ENCODE results near the gene IL19. TPM values are rescaled to one million over a fixed set of nuclear protein-coding genes. Genes with fewer than 3 reads are reported as not detected.
A peak's percentile ranks its signal among the peaks of the same experiment; 100 is the strongest.

Gene IL19
- total RNA-seq, 6 experiments from 2014 or later: not detected

GRCh38 chr1:206824331-206824730, 53.8 kb downstream of the IL19 start:
- peak overlapping the region; percentile 38 for H3K27ac Mint-ChIP-seq
- DNase-seq: no peak

GRCh38 chr1:206826394-206826793, 55.8 kb downstream of the IL19 start:
- TF ChIP-seq, protein P1, sequence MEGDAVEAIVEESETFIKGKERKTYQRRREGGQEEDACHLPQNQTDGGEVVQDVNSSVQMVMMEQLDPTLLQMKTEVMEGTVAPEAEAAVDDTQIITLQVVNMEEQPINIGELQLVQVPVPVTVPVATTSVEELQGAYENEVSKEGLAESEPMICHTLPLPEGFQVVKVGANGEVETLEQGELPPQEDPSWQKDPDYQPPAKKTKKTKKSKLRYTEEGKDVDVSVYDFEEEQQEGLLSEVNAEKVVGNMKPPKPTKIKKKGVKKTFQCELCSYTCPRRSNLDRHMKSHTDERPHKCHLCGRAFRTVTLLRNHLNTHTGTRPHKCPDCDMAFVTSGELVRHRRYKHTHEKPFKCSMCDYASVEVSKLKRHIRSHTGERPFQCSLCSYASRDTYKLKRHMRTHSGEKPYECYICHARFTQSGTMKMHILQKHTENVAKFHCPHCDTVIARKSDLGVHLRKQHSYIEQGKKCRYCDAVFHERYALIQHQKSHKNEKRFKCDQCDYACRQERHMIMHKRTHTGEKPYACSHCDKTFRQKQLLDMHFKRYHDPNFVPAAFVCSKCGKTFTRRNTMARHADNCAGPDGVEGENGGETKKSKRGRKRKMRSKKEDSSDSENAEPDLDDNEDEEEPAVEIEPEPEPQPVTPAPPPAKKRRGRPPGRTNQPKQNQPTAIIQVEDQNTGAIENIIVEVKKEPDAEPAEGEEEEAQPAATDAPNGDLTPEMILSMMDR (IDR thresholded peaks at IDR 0.05): no peak
- H3K27ac Mint-ChIP-seq: no peak overlapping the region
- no peak for DNase-seq
- peaks cover 4% of the 10 kb centered on the region for H3K27me3 Mint-ChIP-seq (ENCODE audit: insufficient read depth)
- H3K4me3 Mint-ChIP-seq: no peak overlapping the region
- H3K9me3 Mint-ChIP-seq: no peaks in the 10 kb centered on the region
- no peaks in the 10 kb centered on the region for H3K36me3 Mint-ChIP-seq (ENCODE audit: low read depth)
- H3K4me1 Mint-ChIP-seq (ENCODE audit: low read depth): peaks cover 34% of the 10 kb centered on the region

More at GRCh38 chr1:206824331-206824730, 53.8 kb downstream of the IL19 start:
- Mint-ChIP-seq H3K4me1 (ENCODE audit: low read depth) (peaks cover 34% of the 10 kb centered on the region), H3K4me3 (peak overlapping the region; percentile 7; the same call in 1 of the 2 replicates), H3K9me3 (no peaks in the 10 kb centered on the region), H3K36me3 (ENCODE audit: low read depth) (no peaks in the 10 kb centered on the region), H3K27me3 (ENCODE audit: insufficient read depth) (no peaks in the 10 kb centered on the region; the same call in none of the 2 replicates)
- TF ChIP-seq, protein P1 (IDR thresholded peaks at IDR 0.05): no peak

GRCh38 chr1:206828061-206828460, 57.5 kb downstream of the IL19 start:
- Mint-ChIP-seq H3K4me3 (no peak overlapping the region), H3K27me3 (ENCODE audit: insufficient read depth) (peaks cover 5% of the 10 kb centered on the region), H3K36me3 (ENCODE audit: low read depth) (no peaks in the 10 kb centered on the region), H3K4me1 (ENCODE audit: low read depth) (peaks cover 34% of the 10 kb centered on the region), H3K27ac (no peak overlapping the region), H3K9me3 (no peaks in the 10 kb centered on the region)
- DNase-seq: no peak
- TF ChIP-seq, protein P1 (IDR thresholded peaks at IDR 0.05): no peak

- H3K27ac Mint-ChIP-seq: no peak overlapping the region
- TF ChIP-seq, protein P1 (IDR thresholded peaks at IDR 0.05): peak; percentile 15; the same call in 1 of the 2 replicates
- H3K36me3 Mint-ChIP-seq (ENCODE audit: low read depth): no peaks in the 10 kb centered on the region
- peaks cover 30% of the 10 kb centered on the region for H3K4me1 Mint-ChIP-seq (ENCODE audit: low read depth)
- H3K9me3 Mint-ChIP-seq: no peaks in the 10 kb centered on the region
- no peak for DNase-seq
- peaks cover 5% of the 10 kb centered on the region for H3K27me3 Mint-ChIP-seq (ENCODE audit: insufficient read depth)
- H3K4me3 Mint-ChIP-seq: no peak overlapping the region
Measured at GRCh38 chr1:206828765-206829164, 58.2 kb downstream of the IL19 start.

DNA sequence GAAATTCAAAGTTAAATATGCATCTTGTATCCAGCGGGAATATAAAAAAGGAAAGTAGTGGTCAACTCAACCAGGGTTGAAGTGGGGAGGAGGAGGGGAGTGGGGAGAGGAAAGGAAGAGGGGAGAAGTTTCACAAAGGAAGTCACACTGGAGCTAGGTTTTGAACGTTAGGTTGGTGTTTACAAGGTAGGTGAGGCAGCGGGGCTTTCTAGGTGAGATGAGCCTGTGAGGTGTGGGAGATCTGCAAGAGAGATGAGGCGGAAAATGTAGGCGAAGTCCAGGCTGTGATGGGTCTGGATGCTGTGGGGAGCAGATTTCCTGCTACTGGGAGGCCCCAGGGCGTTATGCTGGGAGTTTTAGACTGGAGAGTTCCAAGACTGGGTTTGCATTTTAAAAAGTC, 58.7 kb downstream of the IL19 start:
- Mint-ChIP-seq H3K36me3 (ENCODE audit: low read depth) (no peaks in the 10 kb centered on the region), H3K4me1 (ENCODE audit: low read depth) (peaks cover 28% of the 10 kb centered on the region), H3K4me3 (no peak overlapping the region), H3K9me3 (no peaks in the 10 kb centered on the region), H3K27me3 (ENCODE audit: insufficient read depth) (peaks cover 5% of the 10 kb centered on the region), H3K27ac (no peak overlapping the region)
- DNase-seq: no peak
- TF ChIP-seq, protein P1 (IDR thresholded peaks at IDR 0.05): no peak

DNA sequence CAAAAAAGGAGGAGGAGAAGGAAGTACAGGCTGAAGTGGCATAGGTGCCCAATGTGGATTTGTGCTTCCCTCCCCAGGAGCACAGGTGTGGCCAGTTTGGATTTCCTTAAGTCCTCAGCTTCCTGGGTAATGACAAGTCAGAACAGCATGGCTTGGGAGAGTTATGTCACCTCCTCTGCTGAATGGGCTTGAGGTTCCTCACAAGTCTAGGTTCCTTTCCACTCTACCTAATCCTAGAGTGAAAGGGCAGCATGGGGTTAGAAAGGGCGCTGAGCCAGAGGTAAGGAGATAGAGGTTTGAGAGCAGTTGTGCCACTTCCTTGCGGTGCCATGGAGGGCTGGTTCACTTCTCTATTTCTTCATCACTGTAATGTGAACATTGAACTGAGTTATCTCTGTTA, 59.3 kb downstream of the IL19 start:
- Mint-ChIP-seq H3K36me3 (ENCODE audit: low read depth) (no peaks in the 10 kb centered on the region), H3K9me3 (no peaks in the 10 kb centered on the region), H3K27me3 (ENCODE audit: insufficient read depth) (peaks cover 5% of the 10 kb centered on the region), H3K4me3 (no peak overlapping the region), H3K4me1 (ENCODE audit: low read depth) (peaks cover 28% of the 10 kb centered on the region), H3K27ac (no peak overlapping the region)
- TF ChIP-seq, protein P1 (IDR thresholded peaks at IDR 0.05): no peak
- DNase-seq: no peak
